Liver (tissue), 9 donors: ENCODE results near the gene LRRC63. TPM values are rescaled to one million over a fixed set of nuclear protein-coding genes. Genes with fewer than 3 reads are reported as not detected.

ENCODE experiments used
- DNase-seq: peaks from one replicate; pipeline ENCODE4 v3.0.0-alpha.2; 2017; ENCODE audit warnings: low spot score
- H3K27ac ChIP-seq, 2 donors: one replicate each; pipeline ENCODE4 v1.7.0; 2013; ENCODE audit warnings: inconsistent platforms in 2 of 2, low read length in 2 of 2, control low read depth in 1 of 2, low read depth in 1 of 2, mild to moderate bottlenecking in 1 of 2
- H3K27me3 ChIP-seq, 4 donors: one replicate each; pipeline versions ENCODE4 v1.6.1 to v1.7.0; 2013; ENCODE audit warnings: low read length in 3 of 4, inconsistent platforms in 1 of 4, mild to moderate bottlenecking in 1 of 4, moderate library complexity in 1 of 4; ENCODE audit not compliant: control insufficient read depth in 4 of 4, insufficient read depth in 4 of 4
- H3K36me3 ChIP-seq, 4 donors: one replicate each; pipeline versions ENCODE4 v1.6.1 to v1.7.0; 2013; ENCODE audit warnings: low read length in 3 of 4, mild to moderate bottlenecking in 3 of 4, low read depth in 1 of 4, moderate library complexity in 1 of 4; ENCODE audit not compliant: control insufficient read depth in 4 of 4, insufficient read depth in 3 of 4
- H3K4me1 ChIP-seq, 4 donors: one replicate each; pipeline versions ENCODE4 v1.6.1 to v1.7.0; 2013; ENCODE audit warnings: low read length in 3 of 4, mild to moderate bottlenecking in 3 of 4, moderate library complexity in 1 of 4; ENCODE audit not compliant: control insufficient read depth in 4 of 4, insufficient read depth in 4 of 4
- H3K4me3 ChIP-seq, 3 donors: one replicate each; pipeline versions ENCODE4 v1.6.1 to v1.7.0; 2013; ENCODE audit warnings: low read length in 3 of 3, control low read depth in 1 of 3, low read depth in 1 of 3, mild to moderate bottlenecking in 1 of 3
- H3K9ac ChIP-seq, 2 donors: one replicate each; pipeline ENCODE4 v1.7.0; 2013; ENCODE audit warnings: low read length in 2 of 2, mild to moderate bottlenecking in 2 of 2, moderate library complexity in 2 of 2, control low read depth in 1 of 2, low read depth in 1 of 2
- H3K9me3 ChIP-seq, 4 donors: one replicate each; pipeline versions ENCODE4 v1.6.1 to v1.7.0; 2013; ENCODE audit warnings: low read length in 3 of 4; ENCODE audit not compliant: control insufficient read depth in 4 of 4
- ATF3 ChIP-seq: IDR thresholded peaks from 2 replicates; pipeline ENCODE4 v1.6.1; 2016; ENCODE audit warnings: antibody characterized with exemption
- EGR1 ChIP-seq, 2 donors: IDR thresholded peaks; 2 replicates each; pipeline ENCODE4 v1.6.1; 2016 to 2018; ENCODE audit warnings: antibody characterized with exemption in 2 of 2, low read depth in 2 of 2
- FOXA1 ChIP-seq: IDR thresholded peaks from 2 replicates; pipeline ENCODE4 v1.6.1; 2016; ENCODE audit warnings: antibody characterized with exemption
- FOXA2 ChIP-seq: IDR thresholded peaks from 2 replicates; pipeline ENCODE4 v1.6.1; 2016; ENCODE audit warnings: antibody characterized with exemption
- GABPA ChIP-seq, 2 donors: IDR thresholded peaks in 1 of 2; conservative IDR thresholded peaks in 1 of 2; 2 replicates each; pipeline ENCODE4 v1.6.1; 2016; ENCODE audit warnings: antibody characterized with exemption in 2 of 2, mild to moderate bottlenecking in 1 of 2, moderate library complexity in 1 of 2
- HNF4A ChIP-seq, 2 donors: conservative IDR thresholded peaks; 2 replicates each; pipeline ENCODE4 v1.6.1; 2016; ENCODE audit warnings: antibody characterized with exemption in 2 of 2, mild to moderate bottlenecking in 2 of 2
- JUND ChIP-seq, 2 donors: IDR thresholded peaks; 2 replicates each; pipeline ENCODE4 v1.6.1; 2016; ENCODE audit warnings: antibody characterized with exemption in 2 of 2
- NR2F2 ChIP-seq: IDR thresholded peaks from 2 replicates; pipeline ENCODE4 v1.6.1; 2016; ENCODE audit warnings: antibody characterized with exemption
- RAD21 ChIP-seq, 2 donors: IDR thresholded peaks; 2 replicates each; pipeline ENCODE4 v1.6.1; 2016; ENCODE audit warnings: antibody characterized with exemption in 2 of 2, mild to moderate bottlenecking in 2 of 2
- REST ChIP-seq: IDR thresholded peaks from 2 replicates; pipeline ENCODE4 v1.6.1; 2016; ENCODE audit warnings: antibody characterized with exemption, mild to moderate bottlenecking
- RXRA ChIP-seq, 2 donors: IDR thresholded peaks; 2 replicates each; pipeline ENCODE4 v1.6.1; 2017 to 2018; ENCODE audit warnings: antibody characterized with exemption in 2 of 2, mild to moderate bottlenecking in 1 of 2
- SP1 ChIP-seq: IDR thresholded peaks from 2 replicates; pipeline ENCODE4 v1.6.1; 2018; ENCODE audit warnings: antibody characterized with exemption, mild to moderate bottlenecking
- TAF1 ChIP-seq: conservative IDR thresholded peaks from 2 replicates; pipeline ENCODE4 v1.6.1; 2016; ENCODE audit warnings: antibody characterized with exemption, mild to moderate bottlenecking
- YY1 ChIP-seq: IDR thresholded peaks from 2 replicates; pipeline ENCODE4 v1.6.1; 2016; ENCODE audit warnings: antibody characterized with exemption, mild to moderate bottlenecking
- WGBS: extraction: QIAGEN DNeasy Blood & Tissue Kit; methylation state at CpG from one replicate; pipeline ENCODE4 v1.1.7; 2013; 5-methylcytosine and 5-hydroxymethylcytosine counted together
- polyA plus RNA-seq, 2 donors: library from polyadenylated mRNA; stranded (reverse) in 1 of 2; unstranded in 1 of 2; fragments of 200-250 nt in 1 of 2; fragments of >200 nt in 1 of 2; fragmentation: Nextera tagmentation in 1 of 2; extraction: Ambion mirVana in 1 of 2; gene quantifications; one replicate each; pipeline versions ENCODE4 v1.2.1 to v1.2.3, GENCODE V29; 2013 to 2015
- total RNA-seq, 2 donors: library from RNA; depleted of rRNA; stranded (reverse); fragments of >200 nt; gene quantifications; one replicate each; pipeline ENCODE4 v1.2.3, GENCODE V29; 2014
- TF ChIP-seq, protein P1 (sequence below): IDR thresholded peaks from 2 replicates; pipeline ENCODE4 v1.6.1; 2016; ENCODE audit warnings: antibody characterized with exemption
- TF ChIP-seq, protein P2 (sequence below): IDR thresholded peaks from 2 replicates; pipeline ENCODE4 v1.6.1; 2016; ENCODE audit warnings: antibody characterized with exemption
- donor health status: healthy.
- donor health status: healthy.
- donor health status: healthy.
- donor health status: healthy.
- donor health status: healthy.

LRRC63 gene
- total and polyA plus RNA-seq, 4 donors: 0.03 to 0.84 (median 0.09) TPM

DNA sequence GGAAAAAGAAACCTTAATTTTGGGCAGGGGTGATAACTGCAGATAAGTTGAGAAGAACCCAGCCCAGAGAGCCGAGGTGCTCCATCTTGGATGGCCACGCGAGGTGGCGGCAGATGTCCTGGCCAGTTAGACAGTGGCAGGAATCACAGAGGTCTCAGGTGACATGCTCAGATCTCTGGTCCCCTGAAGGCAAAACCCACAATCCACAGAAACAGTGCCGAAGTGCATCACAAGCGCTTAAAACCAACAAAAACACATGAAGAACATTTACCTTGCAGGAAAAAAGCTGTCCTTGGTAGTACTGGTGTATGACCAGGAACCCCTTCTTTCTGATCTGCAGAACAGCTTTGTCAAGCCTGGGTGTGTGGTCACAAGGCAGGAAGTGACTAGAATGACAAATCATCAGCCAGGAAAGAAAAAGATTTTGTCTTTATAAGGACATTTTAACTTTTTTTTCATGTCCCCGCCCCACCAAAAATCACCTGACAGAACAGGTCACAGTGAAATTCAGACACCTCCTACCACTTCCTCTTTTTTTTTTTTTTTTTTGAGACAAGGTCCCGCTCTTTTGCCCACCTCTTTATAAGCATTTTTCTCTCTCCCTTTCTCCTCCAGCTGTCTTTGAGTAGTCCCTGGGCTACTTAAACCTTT, 29.8 kb upstream of the LRRC63 start, which contains the start of gene LCP1:
TSS of gene LCP1 (minus strand) at position 338 of the 651 bp plus-strand sequence. CDS start 22,515 bp downstream, outside the sequence.
- Histone ChIP-seq H3K4me1 (peaks cover 0 to 1% (median 0%) of the 10 kb centered on the region in 4 donors), H3K9me3 (no peaks in the 10 kb centered on the region), H3K36me3 (no peaks in the 10 kb centered on the region), H3K9ac (peak within 1 kb of the TSS; percentile 4 to 10), H3K4me3 (peak within 1 kb of the TSS in 1 of 3 donors; percentile 25), H3K27me3 (no peaks in the 10 kb centered on the region), H3K27ac (peak within 1 kb of the TSS; percentile 33 to 70)
- no peak for TF ChIP-seq JUND (IDR thresholded peaks at IDR 0.05)
- TF ChIP-seq YY1: peak; percentile 34
- DNase-seq: no peak
- 78% methylated on average over 8 of the region's 8 CpGs for WGBS

DNA sequence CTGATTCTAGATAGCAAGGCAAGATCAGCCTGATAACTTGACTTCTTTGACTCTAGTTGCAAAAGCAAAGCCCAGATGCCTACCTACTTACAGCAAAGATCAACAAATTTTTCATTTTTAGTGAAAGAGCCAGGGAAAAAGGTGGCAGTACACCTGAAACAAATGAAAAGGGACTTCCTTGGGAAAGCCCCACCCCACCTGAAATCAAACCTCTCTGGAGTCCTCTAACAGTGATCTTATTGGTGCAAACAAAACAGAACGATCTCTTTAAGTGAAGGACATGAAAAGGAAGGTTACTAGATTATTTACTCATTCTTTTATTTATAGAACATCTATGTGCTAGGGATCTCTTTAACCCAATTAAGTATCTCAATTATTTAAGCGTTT, 29.2 kb upstream of the LRRC63 start:
- DNase-seq: no peak
- peak overlapping the region in 1 of 2 donors; percentile 29 for H3K27ac ChIP-seq
- peaks cover 0 to 1% (median 0%) of the 10 kb centered on the region in 4 donors for H3K4me1 ChIP-seq
- no peaks in the 10 kb centered on the region for H3K9me3 ChIP-seq
- WGBS: 69% methylated on average over 2 of the region's 2 CpGs
- no peak overlapping the region for H3K9ac ChIP-seq
- H3K4me3 ChIP-seq: no peak overlapping the region
- no peaks in the 10 kb centered on the region for H3K27me3 ChIP-seq
- no peaks in the 10 kb centered on the region for H3K36me3 ChIP-seq
- TF ChIP-seq HNF4A (conservative IDR thresholded peaks at IDR 0.05): no peak
- TF ChIP-seq, protein P1, sequence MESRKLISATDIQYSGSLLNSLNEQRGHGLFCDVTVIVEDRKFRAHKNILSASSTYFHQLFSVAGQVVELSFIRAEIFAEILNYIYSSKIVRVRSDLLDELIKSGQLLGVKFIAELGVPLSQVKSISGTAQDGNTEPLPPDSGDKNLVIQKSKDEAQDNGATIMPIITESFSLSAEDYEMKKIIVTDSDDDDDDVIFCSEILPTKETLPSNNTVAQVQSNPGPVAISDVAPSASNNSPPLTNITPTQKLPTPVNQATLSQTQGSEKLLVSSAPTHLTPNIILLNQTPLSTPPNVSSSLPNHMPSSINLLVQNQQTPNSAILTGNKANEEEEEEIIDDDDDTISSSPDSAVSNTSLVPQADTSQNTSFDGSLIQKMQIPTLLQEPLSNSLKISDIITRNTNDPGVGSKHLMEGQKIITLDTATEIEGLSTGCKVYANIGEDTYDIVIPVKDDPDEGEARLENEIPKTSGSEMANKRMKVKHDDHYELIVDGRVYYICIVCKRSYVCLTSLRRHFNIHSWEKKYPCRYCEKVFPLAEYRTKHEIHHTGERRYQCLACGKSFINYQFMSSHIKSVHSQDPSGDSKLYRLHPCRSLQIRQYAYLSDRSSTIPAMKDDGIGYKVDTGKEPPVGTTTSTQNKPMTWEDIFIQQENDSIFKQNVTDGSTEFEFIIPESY: no peak
- TF ChIP-seq GABPA (IDR thresholded peaks at IDR 0.05 in 1 of 2, conservative IDR thresholded peaks at IDR 0.05 in 1 of 2): no peak
- TF ChIP-seq, protein P2, sequence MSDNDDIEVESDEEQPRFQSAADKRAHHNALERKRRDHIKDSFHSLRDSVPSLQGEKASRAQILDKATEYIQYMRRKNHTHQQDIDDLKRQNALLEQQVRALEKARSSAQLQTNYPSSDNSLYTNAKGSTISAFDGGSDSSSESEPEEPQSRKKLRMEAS: no peak
- no peak for TF ChIP-seq RXRA (IDR thresholded peaks at IDR 0.05)

- no peak for DNase-seq
- H3K27ac ChIP-seq: peak overlapping the region in 1 of 2 donors; percentile 29
- TF ChIP-seq, protein P2: no peak
- TF ChIP-seq HNF4A (conservative IDR thresholded peaks at IDR 0.05) (no peak), TAF1 (no peak), EGR1 (IDR thresholded peaks at IDR 0.05; ENCODE audit: low read depth in 2 of 2) (no peak), REST (no peak), FOXA1 (no peak), RAD21 (IDR thresholded peaks at IDR 0.05) (no peak), SP1 (no peak), YY1 (no peak), GABPA (IDR thresholded peaks at IDR 0.05 in 1 of 2, conservative IDR thresholded peaks at IDR 0.05 in 1 of 2) (no peak), RXRA (IDR thresholded peaks at IDR 0.05) (no peak), JUND (IDR thresholded peaks at IDR 0.05) (no peak), FOXA2 (no peak), NR2F2 (no peak), ATF3 (no peak)
- TF ChIP-seq, protein P1: no peak
Observed at GRCh38 chr13:46183018-46183946, 28.4 kb upstream of the LRRC63 start.

More at GRCh38 chr13:46183018-46183946, 28.4 kb upstream of the LRRC63 start:
- no peak overlapping the region for H3K4me3 ChIP-seq
- no peaks in the 10 kb centered on the region for H3K9me3 ChIP-seq
- no peaks in the 10 kb centered on the region for H3K36me3 ChIP-seq
- peaks cover 0 to 1% (median 0%) of the 10 kb centered on the region in 4 donors for H3K4me1 ChIP-seq
- WGBS: 80% methylated on average over 15 of the region's 15 CpGs
- H3K27me3 ChIP-seq: no peaks in the 10 kb centered on the region
- no peak overlapping the region for H3K9ac ChIP-seq
